Sigmoid colon (tissue), 7 donors: ENCODE results near the gene IL13RA2. TPM values are rescaled to one million over a fixed set of nuclear protein-coding genes. Genes with fewer than 3 reads are reported as not detected.

Experiments
- DNase-seq: peaks from one replicate; pipeline ENCODE4 v3.0.0-alpha.2; 2019
- H3K27ac ChIP-seq, 4 donors: fragments of 200-600 bp; sonication (generic); one replicate each; pipeline ENCODE4 v1.5.1; 2016 to 2019; ENCODE audit warnings: mild to moderate bottlenecking in 1 of 4
- H3K27me3 ChIP-seq, 3 donors: fragments of 200-600 bp; sonication (generic); one replicate each; pipeline ENCODE4 v1.5.1; 2019; ENCODE audit warnings: mild to moderate bottlenecking in 1 of 3
- H3K36me3 ChIP-seq, 4 donors: fragments of 200-600 bp; sonication (generic); one replicate each; pipeline ENCODE4 v1.5.1; 2016 to 2019
- H3K4me1 ChIP-seq, 4 donors: fragments of 200-600 bp; sonication (generic); one replicate each; pipeline ENCODE4 v1.5.1; 2017 to 2019
- H3K4me3 ChIP-seq, 4 donors: fragments of 200-600 bp; sonication (generic); one replicate each; pipeline ENCODE4 v1.5.1; 2017 to 2019; ENCODE audit warnings: mild to moderate bottlenecking in 2 of 4, moderate library complexity in 1 of 4
- H3K9me3 ChIP-seq, 4 donors: fragments of 200-600 bp in 3 of 4; sonication (generic) in 3 of 4; one replicate each; pipeline versions ENCODE4 v1.5.1 to v1.6.1; 2013 to 2019
- EP300 ChIP-seq, 4 donors: sonication (generic); formaldehyde crosslinking; IDR thresholded peaks; one replicate each; pipeline ENCODE4 v1.6.1; 2017; ENCODE audit warnings: antibody characterized with exemption in 4 of 4
- POLR2A ChIP-seq, 2 donors: fragments of 450-650 bp; IDR thresholded peaks; one replicate each; pipeline ENCODE4 v1.6.1; 2016; ENCODE audit warnings: antibody characterized with exemption in 2 of 2, mild to moderate bottlenecking in 2 of 2, moderate library complexity in 2 of 2
- POLR2AphosphoS5 ChIP-seq, 4 donors: sonication (generic); formaldehyde crosslinking; IDR thresholded peaks; one replicate each; pipeline ENCODE4 v1.6.1; 2017; ENCODE audit warnings: antibody characterized with exemption in 4 of 4
- WGBS, 2 donors: extraction: QIAGEN DNeasy Blood & Tissue Kit; methylation state at CpG; one replicate each; pipeline ENCODE4 v1.1.7; 2013; 5-methylcytosine and 5-hydroxymethylcytosine counted together
- intact Hi-C: fragments of 100-400 bp; cut with DNase I; formaldehyde crosslinking; loops from one replicate; pipeline ENCODE4 v1.15.1; 2023
- polyA plus RNA-seq, 3 donors: library from polyadenylated mRNA; stranded (reverse); fragments of 200-250 nt; gene quantifications; one replicate each; pipeline ENCODE4 v1.2.3, GENCODE V29; 2013
- total RNA-seq, 4 donors: library from RNA; depleted of rRNA; stranded (reverse); fragments of >200 nt; gene quantifications; one replicate each; pipeline ENCODE4 v1.1.0, GENCODE V29; 2016
- TF ChIP-seq, protein P1 (sequence below), 4 experiments: fragments of 450-650 bp in 3 of 4; fragments of 200-600 bp in 1 of 4; IDR thresholded peaks; one replicate each; pipeline ENCODE4 v1.5.1; 2016 to 2019; ENCODE audit warnings: antibody characterized with exemption in 4 of 4, mild to moderate bottlenecking in 3 of 4, moderate library complexity in 2 of 4
- donor health status: healthy with polysubstance abuse.
- donor health status: Bipolar disorder and iron deficiency.
- donor health status: healthy.

IL13RA2 gene
- total and polyA plus RNA-seq, 7 donors = 0.36 to 0.45 TPM; not detected in 5

- H3K4me3 ChIP-seq = no peak overlapping the region
- DNase-seq = no peak
- H3K27me3 ChIP-seq = no peaks in the 10 kb centered on the region
- no peaks in the 10 kb centered on the region for H3K36me3 ChIP-seq
- 50 to 74% methylated on average over 1 of the region's 1 CpG for WGBS, 2 donors
- no peaks in the 10 kb centered on the region for H3K4me1 ChIP-seq
- TF ChIP-seq EP300 (IDR thresholded peaks at IDR 0.05) = no peak
- no peak for TF ChIP-seq POLR2A (IDR thresholded peaks at IDR 0.05)
- TF ChIP-seq, protein P1, sequence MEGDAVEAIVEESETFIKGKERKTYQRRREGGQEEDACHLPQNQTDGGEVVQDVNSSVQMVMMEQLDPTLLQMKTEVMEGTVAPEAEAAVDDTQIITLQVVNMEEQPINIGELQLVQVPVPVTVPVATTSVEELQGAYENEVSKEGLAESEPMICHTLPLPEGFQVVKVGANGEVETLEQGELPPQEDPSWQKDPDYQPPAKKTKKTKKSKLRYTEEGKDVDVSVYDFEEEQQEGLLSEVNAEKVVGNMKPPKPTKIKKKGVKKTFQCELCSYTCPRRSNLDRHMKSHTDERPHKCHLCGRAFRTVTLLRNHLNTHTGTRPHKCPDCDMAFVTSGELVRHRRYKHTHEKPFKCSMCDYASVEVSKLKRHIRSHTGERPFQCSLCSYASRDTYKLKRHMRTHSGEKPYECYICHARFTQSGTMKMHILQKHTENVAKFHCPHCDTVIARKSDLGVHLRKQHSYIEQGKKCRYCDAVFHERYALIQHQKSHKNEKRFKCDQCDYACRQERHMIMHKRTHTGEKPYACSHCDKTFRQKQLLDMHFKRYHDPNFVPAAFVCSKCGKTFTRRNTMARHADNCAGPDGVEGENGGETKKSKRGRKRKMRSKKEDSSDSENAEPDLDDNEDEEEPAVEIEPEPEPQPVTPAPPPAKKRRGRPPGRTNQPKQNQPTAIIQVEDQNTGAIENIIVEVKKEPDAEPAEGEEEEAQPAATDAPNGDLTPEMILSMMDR (IDR thresholded peaks at IDR 0.05) = no peak
- TF ChIP-seq POLR2AphosphoS5 (IDR thresholded peaks at IDR 0.05) = no peak
- H3K9me3 ChIP-seq = no peaks in the 10 kb centered on the region
- no peak overlapping the region for H3K27ac ChIP-seq
- intact Hi-C loops = no loop called here
These were observed 18.6 kb upstream of the IL13RA2 start for GRCh38 chrX:115036029-115036428.

DNA sequence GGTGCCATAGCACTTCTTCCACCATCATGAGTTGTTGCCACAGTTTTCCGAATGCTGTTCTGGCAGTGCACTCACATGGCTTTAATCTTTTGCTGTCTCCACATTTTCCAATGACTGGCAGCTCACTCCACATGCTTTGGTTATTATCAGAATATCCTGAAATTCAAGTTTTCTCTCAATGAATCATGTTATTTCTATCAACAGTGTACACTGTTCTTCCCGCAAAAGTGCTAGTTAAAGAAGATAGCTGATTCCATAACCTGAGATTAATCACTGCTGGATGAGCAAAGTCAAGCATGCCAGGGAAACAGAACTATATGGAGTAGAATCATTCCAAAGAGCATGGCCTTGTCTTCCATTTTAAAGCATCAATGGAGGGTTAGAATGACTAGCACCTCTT, 14.6 kb upstream of the IL13RA2 start:
- H3K4me1 ChIP-seq = no peaks in the 10 kb centered on the region
- no peaks in the 10 kb centered on the region for H3K36me3 ChIP-seq
- H3K27me3 ChIP-seq = no peaks in the 10 kb centered on the region
- intact Hi-C loops = no loop called here
- H3K9me3 ChIP-seq = no peaks in the 10 kb centered on the region
- no peak for DNase-seq
- H3K27ac ChIP-seq = no peak overlapping the region
- TF ChIP-seq, protein P1 (IDR thresholded peaks at IDR 0.05) = no peak
- TF ChIP-seq POLR2A (IDR thresholded peaks at IDR 0.05) = no peak
- TF ChIP-seq POLR2AphosphoS5 (IDR thresholded peaks at IDR 0.05) = no peak
- no peak for TF ChIP-seq EP300 (IDR thresholded peaks at IDR 0.05)
- 93 to 95% methylated on average over 2 of the region's 2 CpGs for WGBS, 2 donors
- no peak overlapping the region for H3K4me3 ChIP-seq

DNA sequence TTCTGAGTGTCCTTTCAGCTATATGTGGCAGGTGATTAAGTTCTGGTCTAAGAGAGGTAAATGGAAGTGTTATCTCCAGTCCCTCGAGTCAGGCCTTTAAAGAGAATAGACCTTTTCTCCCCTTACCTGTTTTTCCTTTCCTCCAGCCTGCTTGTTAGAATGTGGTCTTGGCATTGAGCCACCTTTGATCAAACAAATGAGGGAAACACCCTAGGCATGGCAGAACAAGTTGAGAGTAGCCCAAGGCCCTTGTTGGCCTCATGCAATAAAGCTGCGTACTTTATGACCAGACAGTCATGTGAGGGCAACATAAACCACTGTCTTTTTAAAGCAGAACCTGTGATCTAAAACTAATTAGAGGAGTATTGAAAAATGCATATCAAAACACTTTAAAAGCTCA, 13.2 kb upstream of the IL13RA2 start:
- H3K4me3 ChIP-seq = no peak overlapping the region
- intact Hi-C loops = no loop called here
- DNase-seq = no peak
- TF ChIP-seq POLR2AphosphoS5 (IDR thresholded peaks at IDR 0.05) (no peak), POLR2A (IDR thresholded peaks at IDR 0.05) (no peak), EP300 (IDR thresholded peaks at IDR 0.05) (no peak)
- TF ChIP-seq, protein P1 (IDR thresholded peaks at IDR 0.05) = no peak
- no peak overlapping the region for H3K27ac ChIP-seq
- H3K4me1 ChIP-seq = no peaks in the 10 kb centered on the region
- H3K9me3 ChIP-seq = no peaks in the 10 kb centered on the region
- no peaks in the 10 kb centered on the region for H3K36me3 ChIP-seq
- no peaks in the 10 kb centered on the region for H3K27me3 ChIP-seq
- 17 to 68% methylated on average over 2 of the region's 2 CpGs for WGBS, 2 donors

DNA sequence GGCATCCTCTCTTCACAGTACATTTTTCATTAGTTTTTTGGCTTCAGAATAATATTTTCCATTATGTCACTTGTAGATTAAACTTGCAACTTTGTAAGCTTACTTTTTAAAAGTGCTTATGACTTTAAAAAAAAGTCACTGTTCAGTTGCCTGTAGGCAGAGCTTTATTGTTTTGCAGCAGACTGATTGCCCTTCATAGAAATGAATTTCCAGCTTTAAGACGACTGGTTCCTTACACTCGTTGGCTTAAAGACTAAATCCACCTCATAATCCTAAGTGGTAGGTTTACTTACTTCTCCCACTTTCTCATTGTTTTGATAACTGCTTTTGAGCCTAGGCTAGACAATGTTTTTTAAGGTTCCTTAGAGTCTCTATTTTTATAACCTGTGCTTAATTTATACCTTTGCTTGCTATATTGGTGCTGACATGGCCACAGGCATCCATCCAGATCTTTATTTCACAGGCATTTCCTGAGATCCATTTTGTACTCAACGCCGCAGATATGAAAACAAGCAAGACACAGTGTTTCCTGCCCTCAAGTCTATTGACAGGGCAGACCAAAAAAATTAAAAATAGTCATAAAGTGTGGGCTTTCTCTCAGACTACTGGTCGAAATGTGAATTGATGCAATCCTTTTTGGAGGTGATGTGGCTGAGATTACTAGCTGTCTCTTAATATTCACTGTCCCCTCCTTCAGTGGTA, 12.6 kb upstream of the IL13RA2 start:
- intact Hi-C loops = no loop called here
- H3K36me3 ChIP-seq = no peaks in the 10 kb centered on the region
- H3K9me3 ChIP-seq = no peaks in the 10 kb centered on the region
- 9 to 17% methylated on average over 5 of the region's 5 CpGs for WGBS, 2 donors
- H3K4me1 ChIP-seq = no peaks in the 10 kb centered on the region
- no peak for DNase-seq
- H3K27me3 ChIP-seq = no peaks in the 10 kb centered on the region
- H3K4me3 ChIP-seq = no peak overlapping the region
- no peak for TF ChIP-seq POLR2AphosphoS5 (IDR thresholded peaks at IDR 0.05)
- H3K27ac ChIP-seq = no peak overlapping the region

GRCh38 chrX:115029440-115029839, 12.0 kb upstream of the IL13RA2 start:
- no peaks in the 10 kb centered on the region for H3K36me3 ChIP-seq
- no peak overlapping the region for H3K4me3 ChIP-seq
- no peak overlapping the region for H3K27ac ChIP-seq
- no peaks in the 10 kb centered on the region for H3K27me3 ChIP-seq
- intact Hi-C loops = no loop called here
- H3K9me3 ChIP-seq = no peaks in the 10 kb centered on the region
- DNase-seq = no peak
- TF ChIP-seq, protein P1 (IDR thresholded peaks at IDR 0.05) = no peak
- TF ChIP-seq POLR2A (IDR thresholded peaks at IDR 0.05) (no peak), EP300 (IDR thresholded peaks at IDR 0.05) (no peak), POLR2AphosphoS5 (IDR thresholded peaks at IDR 0.05) (no peak)
- H3K4me1 ChIP-seq = no peaks in the 10 kb centered on the region
